CD14-positive monocyte (primary cell): ENCODE results near the gene JMJD1C. TPM values are rescaled to one million over a fixed set of nuclear protein-coding genes. Genes with fewer than 3 reads are reported as not detected.

Source experiments
- DNase-seq, 3 donors: peaks; one replicate each; pipeline ENCODE4 v3.0.0-alpha.2; 2011 to 2022
- H2AFZ ChIP-seq: 2 replicates; pipeline ENCODE4 v1.6.0; 2012; ENCODE audit warnings: mild to moderate bottlenecking, low read depth, low read length, inconsistent platforms; ENCODE audit not compliant: insufficient read depth, poor library complexity, severe bottlenecking
- H3K27ac ChIP-seq, 2 donors: 1 replicate in 1 of 2; 2 replicates in 1 of 2; pipeline ENCODE4 v1.5.1; 2012 to 2013; ENCODE audit warnings: low read length in 2 of 2, control low read depth in 1 of 2, inconsistent platforms in 1 of 2, low read depth in 1 of 2, mild to moderate bottlenecking in 1 of 2
- H3K27me3 ChIP-seq, 2 donors: one replicate each; pipeline versions ENCODE4 v1.6.0 to v1.6.1; 2011 to 2013; ENCODE audit warnings: low read length in 2 of 2; ENCODE audit not compliant: control insufficient read depth in 2 of 2, insufficient read depth in 2 of 2
- H3K36me3 ChIP-seq, 2 donors: replicated peaks in 1 of 2; 1 replicate in 1 of 2; 2 replicates in 1 of 2; pipeline versions ENCODE4 v1.5.1 to v1.6.1; 2012 to 2013; ENCODE audit warnings: low read length in 2 of 2, control low read depth in 1 of 2, inconsistent platforms in 1 of 2, mild to moderate bottlenecking in 1 of 2; ENCODE audit not compliant: insufficient read depth in 2 of 2, control insufficient read depth in 1 of 2
- H3K4me1 ChIP-seq, 2 donors: 1 replicate in 1 of 2; 2 replicates in 1 of 2; pipeline versions ENCODE4 v1.5.1 to v1.6.1; 2012 to 2013; ENCODE audit warnings: low read length in 2 of 2, control low read depth in 1 of 2, inconsistent platforms in 1 of 2, mild to moderate bottlenecking in 1 of 2, moderate library complexity in 1 of 2; ENCODE audit not compliant: insufficient read depth in 2 of 2, control insufficient read depth in 1 of 2
- H3K4me2 ChIP-seq: replicated peaks from 2 replicates; pipeline ENCODE3; 2012; ENCODE audit warnings: low read length, moderate library complexity, mild to moderate bottlenecking; ENCODE audit not compliant: poor library complexity, severe bottlenecking; ENCODE audit errors: extremely low read depth
- H3K4me3 ChIP-seq, 3 experiments: fragments of 200-600 bp in 1 of 3; sonication (generic) in 1 of 3; replicated peaks in 1 of 3; 1 replicate in 2 of 3; 2 replicates in 1 of 3; pipeline ENCODE4 v1.5.1; 2011 to 2013; ENCODE audit warnings: low read length in 3 of 3, mild to moderate bottlenecking in 3 of 3, control low read depth in 2 of 3, low read depth in 2 of 3, inconsistent platforms in 1 of 3, moderate library complexity in 1 of 3
- H3K79me2 ChIP-seq: 2 replicates; pipeline ENCODE4 v1.6.0; 2012; ENCODE audit warnings: mild to moderate bottlenecking, control low read depth, inconsistent platforms, low read length, moderate library complexity; ENCODE audit not compliant: insufficient read depth
- H3K9ac ChIP-seq: 2 replicates; pipeline ENCODE4 v1.6.0; 2017; ENCODE audit warnings: low read length, mild to moderate bottlenecking; ENCODE audit not compliant: insufficient read depth, poor library complexity, severe bottlenecking
- H3K9me3 ChIP-seq, 2 donors: replicated peaks in 1 of 2; 1 replicate in 1 of 2; 2 replicates in 1 of 2; pipeline versions ENCODE4 v1.5.1 to v1.6.1; 2012 to 2013; ENCODE audit warnings: low read length in 2 of 2, control low read depth in 1 of 2; ENCODE audit not compliant: control insufficient read depth in 1 of 2, insufficient read depth in 1 of 2
- H4K20me1 ChIP-seq: 2 replicates; pipeline ENCODE4 v1.6.0; 2012; ENCODE audit warnings: mild to moderate bottlenecking, low read length, control low read depth, moderate library complexity; ENCODE audit not compliant: insufficient read depth
- H3K27ac Mint-ChIP-seq, 7 donors: one replicate each; pipeline ENCODE4 v1.8.0; 2020; ENCODE audit warnings: mild to moderate bottlenecking in 7 of 7, mixed read lengths in 7 of 7, moderate library complexity in 6 of 7, inconsistent platforms in 2 of 7
- H3K27me3 Mint-ChIP-seq, 3 donors: one replicate each; pipeline ENCODE4 v1.8.0; 2021 to 2022; ENCODE audit warnings: low read depth in 3 of 3, mild to moderate bottlenecking in 3 of 3, mixed read lengths in 3 of 3, moderate library complexity in 3 of 3, inconsistent platforms in 1 of 3
- H3K36me3 Mint-ChIP-seq, 2 donors: one replicate each; pipeline ENCODE4 v1.8.0; 2020; ENCODE audit warnings: mixed read lengths in 2 of 2, inconsistent platforms in 1 of 2, mild to moderate bottlenecking in 1 of 2
- H3K4me1 Mint-ChIP-seq: one replicate; pipeline ENCODE4 v1.8.0; 2020; ENCODE audit warnings: mild to moderate bottlenecking, mixed read lengths
- H3K4me3 Mint-ChIP-seq, 2 donors: one replicate each; pipeline ENCODE4 v1.8.0; 2020; ENCODE audit warnings: mild to moderate bottlenecking in 2 of 2, mixed read lengths in 2 of 2, moderate library complexity in 1 of 2
- H3K9me3 Mint-ChIP-seq, 7 donors: one replicate each; pipeline ENCODE4 v1.8.0; 2020 to 2022; ENCODE audit warnings: mixed read lengths in 7 of 7, mild to moderate bottlenecking in 6 of 7, moderate library complexity in 6 of 7, inconsistent platforms in 2 of 7
- CTCF ChIP-seq: fragments of 200-600 bp; IDR thresholded peaks from one replicate; pipeline ENCODE4 v1.8.0; 2022; ENCODE audit warnings: antibody characterized with exemption, mild to moderate bottlenecking
- WGBS: methylation state at CpG from one replicate; pipeline ENCODE4 v1.1.5; 2013; ENCODE audit warnings: missing lambda C conversion rate; ENCODE audit not compliant: insufficient coverage; 5-methylcytosine and 5-hydroxymethylcytosine counted together
- intact Hi-C, 2 donors: fragments of 100-400 bp; cut with micrococcal nuclease; formaldehyde crosslinking; loops; one replicate each; pipeline versions ENCODE4 v1.15.0 to v1.15.1; 2023
- polyA plus RNA-seq, 3 donors: library from polyadenylated mRNA; depleted of rRNA in 1 of 3; unstranded in 2 of 3; stranded (reverse) in 1 of 3; fragments of 300-500 nt in 2 of 3; fragments of >200 nt in 1 of 3; fragmentation: Illumina TruSeq in 2 of 3; gene quantifications; 1 replicate in 2 of 3; 2 replicates in 1 of 3; pipeline ENCODE4 v1.2.3, GENCODE V29; 2012 to 2021

JMJD1C gene
- polyA plus RNA-seq, 3 donors, result 27.8 to 84.8 (median 46.5) TPM

GRCh38 chr10:63268149-63268797 is 197.5 kb downstream of the JMJD1C start:
- Mint-ChIP-seq H3K27me3 (no peaks in the 10 kb centered on the region), H3K9me3 (no peaks in the 10 kb centered on the region), H3K4me1 (peaks cover 13% of the 10 kb centered on the region), H3K36me3 (peaks cover 3 to 10% of the 10 kb centered on the region in 2 donors), H3K27ac (peak overlapping the region; percentile 96 to 99 (median 98)), H3K4me3 (peak overlapping the region; percentile 95 to 97)
- no peaks in the 10 kb centered on the region for H3K9me3 ChIP-seq
- H3K4me2 ChIP-seq, result peak overlapping the region; percentile 95
- H3K27me3 ChIP-seq, result no peaks in the 10 kb centered on the region
- peaks cover 57% of the 10 kb centered on the region for H4K20me1 ChIP-seq
- peaks cover 98% of the 10 kb centered on the region for H3K79me2 ChIP-seq
- intact Hi-C loops, result loop anchor here (5.0 to 10.0 kb wide), 4 partner anchors 197 to 437 kb away; partner anchors contain the start of genes JMJD1C (in 1 of the 2) and REEP3 (in 1 of the 2)
- no CpG with 5 or more reads among the region's 3 CpGs for WGBS
- peak overlapping the region; percentile 80 to 95 for H3K27ac ChIP-seq
- peak overlapping the region; percentile 97 for H3K9ac ChIP-seq
- no peak for DNase-seq
- no peak for TF ChIP-seq CTCF
- H3K4me3 ChIP-seq, result peak overlapping the region; percentile 99 to 100 (median 99)
- peaks cover 17 to 38% of the 10 kb centered on the region in 2 donors for H3K4me1 ChIP-seq
- H2AFZ ChIP-seq, result no peak overlapping the region
- no peaks in the 10 kb centered on the region for H3K36me3 ChIP-seq

- H3K27ac ChIP-seq, result peak overlapping the region; percentile 80 to 95
- no peak overlapping the region for H2AFZ ChIP-seq
- H3K27me3 ChIP-seq, result no peaks in the 10 kb centered on the region
- no peaks in the 10 kb centered on the region for H3K36me3 ChIP-seq
- peak in 2 of 3 donors; percentile 46 to 59 for DNase-seq
- Mint-ChIP-seq H3K27ac (peak overlapping the region; percentile 96 to 99 (median 98)), H3K9me3 (no peaks in the 10 kb centered on the region), H3K4me3 (peak overlapping the region; percentile 95 to 97), H3K36me3 (peaks cover 8 to 15% of the 10 kb centered on the region in 2 donors), H3K27me3 (no peaks in the 10 kb centered on the region), H3K4me1 (peaks cover 16% of the 10 kb centered on the region)
- no peak for TF ChIP-seq CTCF
- peak overlapping the region; percentile 97 for H3K9ac ChIP-seq
- H3K9me3 ChIP-seq, result no peaks in the 10 kb centered on the region
- peaks cover 98% of the 10 kb centered on the region for H3K79me2 ChIP-seq
- H3K4me3 ChIP-seq, result peak overlapping the region; percentile 99 to 100 (median 99)
- intact Hi-C loops, result loop anchor here (5.0 to 10.0 kb wide), 4 partner anchors 197 to 437 kb away; partner anchors contain the start of genes JMJD1C (in 1 of the 2) and REEP3 (in 1 of the 2)
- peaks cover 64% of the 10 kb centered on the region for H4K20me1 ChIP-seq
- H3K4me1 ChIP-seq, result peaks cover 17 to 38% of the 10 kb centered on the region in 2 donors
- H3K4me2 ChIP-seq, result peak overlapping the region; percentile 95
- 0% methylated on average over 3 of the region's 6 CpGs for WGBS
Observed at GRCh38 chr10:63267414-63268148, 198.2 kb downstream of the JMJD1C start.
